Activated B cell treated with CpG ODN at 0.5 μM for 24 hours (primary cell): ENCODE measurements around the gene TUBB2A. TPM values are rescaled to one million over a fixed set of nuclear protein-coding genes. Genes with fewer than 3 reads are reported as not detected.
"Not testable (repeated sequence)": the region's sequence is repeated elsewhere in the genome, so short reads cannot be mapped to it uniquely, and the experiment has no call there.

Source experiments
- ATAC-seq: fragments of 200-7000 bp; cut with Tn5 transposase; one replicate; pipeline ENCODE4 v1.10.0; 2021; ENCODE audit warnings: low read depth, mild to moderate bottlenecking, moderate library complexity
- CTCF ChIA-PET: fragments of 350-600 bp; sonication (Branson Sonifier 250); formaldehyde crosslinking; loops from one replicate; lab custom pipeline; 2021; ENCODE audit warnings: antibody characterized with exemption; lab: Charles Lee
- POLR2A ChIA-PET: fragments of 350-600 bp; sonication (Branson Sonifier 250); formaldehyde crosslinking; loops from one replicate; lab custom pipeline; 2021; ENCODE audit warnings: antibody characterized with exemption; lab: Charles Lee
- DNase-seq: peaks from one replicate; pipeline ENCODE4 v3.0.0; 2022
- H3K27ac Mint-ChIP-seq: one replicate; pipeline ENCODE4 v1.8.0; 2020; ENCODE audit warnings: mixed read lengths
- H3K27me3 Mint-ChIP-seq: one replicate; pipeline ENCODE4 v1.8.0; 2021; ENCODE audit warnings: mixed read lengths
- H3K36me3 Mint-ChIP-seq: one replicate; pipeline ENCODE4 v1.8.0; 2021; ENCODE audit warnings: low read depth, mixed read lengths
- H3K4me1 Mint-ChIP-seq: one replicate; pipeline ENCODE4 v1.8.0; 2021; ENCODE audit warnings: mixed read lengths
- H3K4me3 Mint-ChIP-seq: one replicate; pipeline ENCODE4 v1.8.0; 2020; ENCODE audit warnings: mild to moderate bottlenecking, mixed read lengths
- H3K9me3 Mint-ChIP-seq: one replicate; pipeline ENCODE4 v1.8.0; 2020; ENCODE audit warnings: mixed read lengths
- intact Hi-C: fragments of 100-400 bp; cut with micrococcal nuclease; formaldehyde crosslinking; loops from one replicate; pipeline ENCODE4 v1.15.1; 2024
- total RNA-seq: library from RNA; stranded (reverse); gene quantifications from 2 replicates; pipeline ENCODE4 v1.2.3, GENCODE V29; 2022
- TF ChIP-seq, protein P1 (sequence below): fragments of 200-600 bp; IDR thresholded peaks from one replicate; pipeline ENCODE4 v1.8.0; 2022; ENCODE audit warnings: antibody characterized with exemption, mild to moderate bottlenecking

Gene TUBB2A
- total RNA-seq, 1 donor from 2014 or later, result 3.3 TPM

DNA sequence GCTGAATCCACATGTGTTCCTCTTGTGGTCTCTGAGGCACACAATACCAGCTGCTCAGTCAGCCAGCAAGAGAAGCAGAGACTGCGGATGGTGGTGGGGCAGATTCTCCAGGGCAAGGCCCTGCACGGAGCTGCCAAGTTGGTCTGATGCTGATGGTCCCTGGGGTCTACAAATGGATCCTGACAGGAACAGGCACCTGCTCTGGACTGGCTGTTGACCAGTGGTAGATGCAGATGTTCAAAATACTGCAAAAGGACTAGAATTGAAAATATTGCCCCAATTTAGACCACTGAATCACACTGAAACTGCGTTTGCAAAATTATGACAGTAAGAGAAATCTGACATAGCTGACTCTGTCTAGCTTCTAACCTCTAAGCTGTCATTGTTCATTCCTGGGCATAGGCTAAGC lies 29.6 kb upstream of the TUBB2A start:
- CTCF ChIA-PET, result interaction anchor here (1.1 kb wide), 1 partner anchor 30 kb away, joined by 3 read pairs; the partner anchor contains the start of gene TUBB2A

DNA sequence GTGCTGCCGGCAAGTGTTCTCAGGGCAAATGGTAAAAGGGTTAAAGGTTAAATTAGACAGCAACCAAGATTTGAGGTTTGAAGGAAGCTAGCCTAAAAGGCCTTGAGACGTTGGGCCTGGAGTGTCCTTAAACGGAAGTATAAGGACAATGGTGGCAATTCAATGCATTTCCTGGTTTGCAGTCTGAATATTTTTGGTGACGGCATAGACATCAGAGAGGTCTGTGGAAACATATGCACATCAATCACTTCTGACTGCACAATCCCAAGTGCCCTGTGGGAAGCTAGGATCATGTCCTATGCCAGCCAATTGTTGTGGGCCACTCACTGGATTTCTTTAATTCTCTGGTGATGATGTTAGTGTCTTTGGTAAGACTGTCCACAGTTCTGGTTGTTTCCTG lies 25.7 kb upstream of the TUBB2A start:
- intact Hi-C loops, result no loop called here
- DNase-seq (no peak), ATAC-seq (no peak)
- H3K9me3 Mint-ChIP-seq, result no peaks in the 10 kb centered on the region
- H3K27me3 Mint-ChIP-seq, result peaks cover 21% of the 10 kb centered on the region
- POLR2A ChIA-PET, result no interaction called here
- CTCF ChIA-PET, result no interaction called here
- H3K4me3 Mint-ChIP-seq, result no peak overlapping the region
- H3K27ac Mint-ChIP-seq, result no peak overlapping the region
- H3K36me3 Mint-ChIP-seq, result no peaks in the 10 kb centered on the region
- H3K4me1 Mint-ChIP-seq, result peaks cover 1% of the 10 kb centered on the region
- TF ChIP-seq, protein P1, sequence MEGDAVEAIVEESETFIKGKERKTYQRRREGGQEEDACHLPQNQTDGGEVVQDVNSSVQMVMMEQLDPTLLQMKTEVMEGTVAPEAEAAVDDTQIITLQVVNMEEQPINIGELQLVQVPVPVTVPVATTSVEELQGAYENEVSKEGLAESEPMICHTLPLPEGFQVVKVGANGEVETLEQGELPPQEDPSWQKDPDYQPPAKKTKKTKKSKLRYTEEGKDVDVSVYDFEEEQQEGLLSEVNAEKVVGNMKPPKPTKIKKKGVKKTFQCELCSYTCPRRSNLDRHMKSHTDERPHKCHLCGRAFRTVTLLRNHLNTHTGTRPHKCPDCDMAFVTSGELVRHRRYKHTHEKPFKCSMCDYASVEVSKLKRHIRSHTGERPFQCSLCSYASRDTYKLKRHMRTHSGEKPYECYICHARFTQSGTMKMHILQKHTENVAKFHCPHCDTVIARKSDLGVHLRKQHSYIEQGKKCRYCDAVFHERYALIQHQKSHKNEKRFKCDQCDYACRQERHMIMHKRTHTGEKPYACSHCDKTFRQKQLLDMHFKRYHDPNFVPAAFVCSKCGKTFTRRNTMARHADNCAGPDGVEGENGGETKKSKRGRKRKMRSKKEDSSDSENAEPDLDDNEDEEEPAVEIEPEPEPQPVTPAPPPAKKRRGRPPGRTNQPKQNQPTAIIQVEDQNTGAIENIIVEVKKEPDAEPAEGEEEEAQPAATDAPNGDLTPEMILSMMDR, result no peak

More for the DNA sequence above, 29.6 kb upstream of the TUBB2A start:
- Mint-ChIP-seq H3K27ac (no peak overlapping the region), H3K4me1 (no peaks in the 10 kb centered on the region), H3K9me3 (no peaks in the 10 kb centered on the region), H3K27me3 (peaks cover 12% of the 10 kb centered on the region), H3K4me3 (no peak overlapping the region), H3K36me3 (no peaks in the 10 kb centered on the region)
- intact Hi-C loops, result no loop called here
- POLR2A ChIA-PET, result no interaction called here
- TF ChIP-seq, protein P1, result no peak
- ATAC-seq (no peak), DNase-seq (no peak)

DNA sequence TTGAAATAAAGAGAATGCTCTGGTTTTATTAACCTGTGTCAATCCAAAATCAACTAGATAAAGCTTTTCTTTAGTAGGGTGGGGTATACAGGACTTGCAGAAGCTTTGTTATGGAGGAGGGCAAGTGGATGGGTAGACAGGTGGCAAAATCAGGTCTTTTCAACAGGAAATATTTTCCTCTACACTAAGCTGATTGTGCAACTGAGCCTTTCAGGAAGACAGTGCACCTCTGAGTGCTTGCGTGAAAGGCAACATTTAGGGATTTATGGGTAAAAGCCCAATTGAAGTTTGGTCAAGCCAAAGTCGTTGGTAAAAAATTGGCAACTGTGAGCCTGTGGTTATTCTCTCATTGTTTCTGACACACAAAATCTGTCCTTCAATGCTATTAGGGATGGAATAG lies 23.8 kb upstream of the TUBB2A start:
- ATAC-seq, result no peak
- Mint-ChIP-seq H3K4me1 (peaks cover 1% of the 10 kb centered on the region), H3K9me3 (no peaks in the 10 kb centered on the region), H3K27me3 (peaks cover 24% of the 10 kb centered on the region), H3K27ac (no peak overlapping the region), H3K4me3 (no peak overlapping the region), H3K36me3 (no peaks in the 10 kb centered on the region)
- TF ChIP-seq, protein P1, result no peak
- intact Hi-C loops, result no loop called here
- POLR2A ChIA-PET, result no interaction called here
- no peak for DNase-seq
- CTCF ChIA-PET, result no interaction called here

DNA sequence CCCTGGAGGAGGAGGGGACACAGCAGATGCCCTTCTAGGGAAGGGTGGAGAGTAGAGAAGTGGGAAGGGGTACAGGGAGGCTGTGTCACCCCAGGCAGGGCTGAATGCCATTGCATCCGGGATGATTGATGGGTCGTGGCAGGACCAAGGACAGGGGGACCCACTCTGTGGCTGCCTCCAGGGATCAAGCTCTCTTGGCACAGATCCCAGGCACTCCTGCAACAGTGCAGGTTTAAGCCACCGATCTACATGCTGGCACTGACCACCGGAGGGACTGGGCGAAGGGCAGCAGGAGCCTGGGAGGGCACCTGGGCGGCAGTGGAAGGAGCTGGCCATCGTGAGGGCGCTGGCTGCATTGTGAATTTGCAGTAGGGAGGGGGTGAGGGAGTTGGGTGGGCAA lies 22.6 kb upstream of the TUBB2A start:
- ATAC-seq, H3K4me3 Mint-ChIP-seq, H3K36me3 Mint-ChIP-seq, DNase-seq, CTCF ChIA-PET, H3K9me3 Mint-ChIP-seq, H3K4me1 Mint-ChIP-seq, H3K27ac Mint-ChIP-seq, POLR2A ChIA-PET: not testable (repeated sequence)
- H3K27me3 Mint-ChIP-seq, result peaks cover 24% of the 10 kb centered on the region
- intact Hi-C loops, result loop anchor here (1.0 kb wide), 1 partner anchor 24 kb away; no protein-coding TSS in a partner anchor

DNA sequence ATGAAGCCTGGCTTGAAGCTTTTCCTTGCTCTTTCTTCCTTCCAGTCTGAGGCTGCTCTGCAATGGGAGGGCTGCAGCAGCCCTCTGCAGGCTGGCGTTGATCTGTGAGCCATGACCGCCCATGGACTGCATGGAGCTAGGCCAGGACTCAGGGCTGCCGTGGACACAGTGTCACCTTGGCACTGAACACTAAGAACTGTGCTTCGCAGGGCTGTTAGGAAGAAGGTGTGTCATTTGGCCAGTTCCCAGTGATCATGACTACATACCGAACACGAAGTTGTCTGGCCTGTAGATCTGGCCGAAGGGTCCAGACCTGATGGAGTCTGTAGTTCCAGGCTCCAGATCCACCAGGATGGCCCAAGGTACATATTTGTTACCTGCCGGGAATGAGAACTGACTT lies 21.3 kb upstream of the TUBB2A start:
- H3K4me1 Mint-ChIP-seq, intact Hi-C loops, CTCF ChIA-PET, POLR2A ChIA-PET, H3K4me3 Mint-ChIP-seq, H3K9me3 Mint-ChIP-seq, H3K27ac Mint-ChIP-seq, DNase-seq, H3K36me3 Mint-ChIP-seq, ATAC-seq: not testable (repeated sequence)
- H3K27me3 Mint-ChIP-seq, result peaks cover 19% of the 10 kb centered on the region

DNA sequence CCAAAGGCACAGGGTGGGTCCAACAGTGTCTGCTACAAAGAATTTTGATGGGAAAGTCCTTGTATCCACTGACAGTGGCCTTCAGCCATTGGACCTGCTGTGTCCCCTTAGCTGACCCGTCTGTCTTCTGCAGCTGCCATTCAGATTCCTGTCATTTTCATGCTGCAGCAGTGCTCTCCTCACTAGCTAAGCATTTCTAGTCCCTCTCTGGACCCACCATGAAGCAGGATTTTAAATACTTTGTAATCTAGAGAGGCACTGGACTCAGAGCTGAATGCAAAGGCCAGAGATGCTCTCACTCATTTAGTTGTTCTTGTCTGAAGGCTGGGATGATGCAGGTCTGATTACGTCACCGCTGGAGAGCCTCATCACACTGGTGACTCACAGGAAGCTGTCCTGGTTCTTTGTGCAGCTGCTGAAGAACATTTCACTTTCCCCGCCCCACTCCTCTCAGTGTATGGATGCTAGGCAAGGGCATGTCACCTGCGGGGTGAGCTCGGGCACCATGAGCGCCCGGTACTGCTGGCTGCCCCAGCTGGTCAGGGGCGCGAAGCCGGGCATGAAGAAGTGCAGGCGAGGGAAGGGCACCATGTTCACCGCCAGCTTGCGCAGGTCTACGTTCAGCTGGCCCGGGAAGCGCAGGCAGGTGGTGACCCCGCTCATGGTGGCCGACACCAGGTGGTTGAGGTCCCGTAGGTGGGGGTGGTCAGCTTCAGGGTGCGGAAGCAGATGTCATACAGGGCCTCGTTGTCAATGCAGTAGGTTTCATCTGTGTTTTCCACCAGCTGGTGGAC lies 19.4 kb upstream of the TUBB2A start:
- POLR2A ChIA-PET, result no interaction called here
- no peak overlapping the region for H3K27ac Mint-ChIP-seq
- no peaks in the 10 kb centered on the region for H3K36me3 Mint-ChIP-seq
- H3K27me3 Mint-ChIP-seq, result peaks cover 19% of the 10 kb centered on the region
- no peak for DNase-seq
- H3K4me3 Mint-ChIP-seq, result no peak overlapping the region
- TF ChIP-seq, protein P1, result no peak
- CTCF ChIA-PET, result no interaction called here
- H3K9me3 Mint-ChIP-seq, result no peaks in the 10 kb centered on the region
- intact Hi-C loops, result no loop called here
- peaks cover 1% of the 10 kb centered on the region for H3K4me1 Mint-ChIP-seq
- no peak for ATAC-seq
